ENCODE results near the gene PAPPA.

PAPPA gene

DNA sequence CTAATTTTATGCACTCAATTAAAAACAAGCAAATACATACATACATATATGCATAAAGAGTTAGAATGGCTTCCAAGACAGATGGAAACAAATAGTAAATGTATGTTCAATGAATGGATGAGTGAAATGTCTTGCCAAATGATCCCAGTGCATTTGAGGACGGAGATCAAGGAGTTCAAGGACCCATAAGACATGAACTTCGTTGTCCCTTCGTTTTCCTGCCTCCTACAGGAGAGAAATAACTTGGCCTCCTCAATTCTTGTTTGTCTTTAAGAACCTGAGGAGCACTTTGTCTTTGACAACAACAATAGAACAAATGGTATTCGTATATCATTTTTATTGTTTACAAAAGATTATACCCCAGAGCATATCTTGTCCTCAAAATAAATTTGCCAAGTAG lies 2.4 kb upstream of the PAPPA start:
- H3K9me3 ChIP-seq (ENCODE audit: insufficient read depth, low read length), result no peaks in the 10 kb centered on the region
- peaks cover 17% of the 10 kb centered on the region for H3K27me3 ChIP-seq (ENCODE audit: low read depth, low read length)
- no peaks in the 10 kb centered on the region for H4K20me1 ChIP-seq (ENCODE audit: insufficient read depth, low read length)
- no peak overlapping the region for H2AFZ ChIP-seq (ENCODE audit: low read depth, low read length)
- no peak overlapping the region for H3K4me2 ChIP-seq (ENCODE audit: low read length)
- H3K79me2 ChIP-seq (ENCODE audit: low read length), result no peaks in the 10 kb centered on the region
- H3K4me1 ChIP-seq (ENCODE audit: low read length), result peaks cover 5% of the 10 kb centered on the region; the same call in 1 of the 2 replicates
- H3K9ac ChIP-seq (ENCODE audit: low read length), result no peak overlapping the region
- no peak overlapping the region for H3K27ac ChIP-seq (ENCODE audit: low read length)
- no peaks in the 10 kb centered on the region for H3K36me3 ChIP-seq (replicated peaks; ENCODE audit: low read depth, low read length)
- TF ChIP-seq, protein P1, sequence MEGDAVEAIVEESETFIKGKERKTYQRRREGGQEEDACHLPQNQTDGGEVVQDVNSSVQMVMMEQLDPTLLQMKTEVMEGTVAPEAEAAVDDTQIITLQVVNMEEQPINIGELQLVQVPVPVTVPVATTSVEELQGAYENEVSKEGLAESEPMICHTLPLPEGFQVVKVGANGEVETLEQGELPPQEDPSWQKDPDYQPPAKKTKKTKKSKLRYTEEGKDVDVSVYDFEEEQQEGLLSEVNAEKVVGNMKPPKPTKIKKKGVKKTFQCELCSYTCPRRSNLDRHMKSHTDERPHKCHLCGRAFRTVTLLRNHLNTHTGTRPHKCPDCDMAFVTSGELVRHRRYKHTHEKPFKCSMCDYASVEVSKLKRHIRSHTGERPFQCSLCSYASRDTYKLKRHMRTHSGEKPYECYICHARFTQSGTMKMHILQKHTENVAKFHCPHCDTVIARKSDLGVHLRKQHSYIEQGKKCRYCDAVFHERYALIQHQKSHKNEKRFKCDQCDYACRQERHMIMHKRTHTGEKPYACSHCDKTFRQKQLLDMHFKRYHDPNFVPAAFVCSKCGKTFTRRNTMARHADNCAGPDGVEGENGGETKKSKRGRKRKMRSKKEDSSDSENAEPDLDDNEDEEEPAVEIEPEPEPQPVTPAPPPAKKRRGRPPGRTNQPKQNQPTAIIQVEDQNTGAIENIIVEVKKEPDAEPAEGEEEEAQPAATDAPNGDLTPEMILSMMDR (IDR thresholded peaks at IDR 0.05; ENCODE audit: low read depth, low read length), result no peak
- TF ChIP-seq EZH2phosphoT487 (IDR thresholded peaks at IDR 0.05; ENCODE audit: low read depth), result no peak
- no peak overlapping the region for H3K4me3 ChIP-seq (ENCODE audit: low read length)

DNA sequence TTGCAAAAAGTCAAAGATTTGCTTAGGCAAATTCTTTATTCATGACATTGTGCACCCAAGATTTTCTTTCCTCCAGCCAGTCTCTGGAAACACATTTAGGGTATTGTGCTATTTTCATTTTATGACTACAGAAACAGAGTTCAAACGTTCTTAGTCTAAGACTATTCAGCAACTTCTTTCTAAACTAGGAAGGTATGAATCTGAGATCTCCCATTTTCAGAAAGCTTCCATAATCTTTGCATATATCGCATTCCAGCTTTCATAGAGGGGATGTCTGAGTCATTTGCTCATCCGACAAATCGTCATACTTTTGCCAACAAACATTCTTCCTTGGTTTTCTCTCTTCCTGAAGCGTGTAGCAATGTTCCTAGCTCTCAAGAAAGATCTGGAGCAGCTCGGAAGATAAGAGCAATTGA lies 1.6 kb upstream of the PAPPA start:
- peaks cover 5% of the 10 kb centered on the region; the same call in 1 of the 2 replicates for H3K4me1 ChIP-seq (ENCODE audit: low read length)
- no peaks in the 10 kb centered on the region for H3K9me3 ChIP-seq (ENCODE audit: insufficient read depth, low read length)
- H3K4me2 ChIP-seq (ENCODE audit: low read length), result no peak overlapping the region
- TF ChIP-seq, protein P1 (IDR thresholded peaks at IDR 0.05; ENCODE audit: low read depth, low read length), result no peak
- TF ChIP-seq EZH2phosphoT487 (IDR thresholded peaks at IDR 0.05; ENCODE audit: low read depth), result no peak
- H3K27me3 ChIP-seq (ENCODE audit: low read depth, low read length), result peaks cover 17% of the 10 kb centered on the region
- no peaks in the 10 kb centered on the region for H3K79me2 ChIP-seq (ENCODE audit: low read length)
- H4K20me1 ChIP-seq (ENCODE audit: insufficient read depth, low read length), result no peaks in the 10 kb centered on the region
- H3K4me3 ChIP-seq (ENCODE audit: low read length), result no peak overlapping the region
- no peak overlapping the region for H2AFZ ChIP-seq (ENCODE audit: low read depth, low read length)
- no peaks in the 10 kb centered on the region for H3K36me3 ChIP-seq (replicated peaks; ENCODE audit: low read depth, low read length)
- H3K9ac ChIP-seq (ENCODE audit: low read length), result no peak overlapping the region
- H3K27ac ChIP-seq (ENCODE audit: low read length), result no peak overlapping the region

DNA sequence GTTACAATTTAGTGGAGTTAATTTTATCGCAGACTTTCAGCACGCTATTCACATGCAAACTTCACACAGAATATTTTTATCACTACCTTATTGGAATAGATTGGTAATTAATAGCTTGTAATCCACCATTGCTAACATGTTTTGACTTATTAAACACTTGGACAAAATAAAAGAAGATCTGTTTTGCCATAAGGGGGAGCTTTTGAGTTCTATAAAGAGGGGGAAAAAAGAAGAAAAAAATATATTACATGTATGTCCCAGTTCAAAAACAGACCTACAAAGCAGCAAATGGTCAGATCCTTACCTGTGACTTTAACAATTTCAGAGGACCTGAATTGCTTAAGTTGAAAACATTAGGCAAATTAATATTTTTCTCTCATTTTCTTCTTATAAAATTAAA lies 1.2 kb upstream of the PAPPA start:
- Histone ChIP-seq H3K4me3 (ENCODE audit: low read length) (no peak overlapping the region), H3K27me3 (ENCODE audit: low read depth, low read length) (peaks cover 17% of the 10 kb centered on the region)

DNA sequence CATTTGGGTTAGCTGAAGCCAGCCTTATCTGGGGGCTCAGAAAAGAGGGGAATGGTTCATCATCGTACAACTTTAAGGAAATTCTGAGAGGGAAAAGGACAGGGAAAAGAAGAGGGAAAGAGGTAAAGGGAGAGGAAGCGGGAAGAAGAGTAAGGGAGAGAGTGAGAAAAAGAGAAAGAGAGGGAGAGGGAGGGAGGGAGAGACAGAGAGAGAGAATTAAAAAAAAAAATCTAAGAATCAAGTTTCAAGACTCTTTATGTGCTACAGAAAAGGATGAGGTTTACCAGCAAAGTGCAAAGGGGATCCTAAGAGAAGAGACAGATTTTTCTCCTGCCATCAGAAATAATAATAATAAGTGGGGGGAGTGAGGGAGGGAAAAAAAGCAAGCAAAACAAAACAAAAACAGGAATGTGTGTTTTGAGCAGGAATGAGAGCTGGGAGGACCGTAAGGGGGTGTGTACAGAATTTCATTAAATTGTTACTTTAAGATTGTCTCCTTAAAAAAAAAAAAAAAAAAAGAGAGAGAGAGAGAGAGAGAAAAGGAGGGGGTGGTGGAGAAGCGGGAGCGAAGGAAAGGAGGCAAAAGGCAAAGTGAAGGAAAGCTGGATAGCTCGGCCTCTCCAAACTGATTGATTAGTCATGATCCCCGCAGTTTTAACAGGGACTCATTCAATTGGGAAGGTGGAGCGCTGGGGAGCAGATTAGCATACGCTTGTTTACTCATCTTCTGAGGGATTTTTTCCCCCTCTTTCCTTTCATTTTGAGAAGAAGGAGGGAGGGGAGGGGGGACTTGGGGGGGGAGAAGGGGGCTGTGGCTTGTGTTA lies 438 bp upstream of the PAPPA start:
- Histone ChIP-seq H3K4me3 (ENCODE audit: low read length) (no peak overlapping the region), H3K79me2 (ENCODE audit: low read length) (no peaks in the 10 kb centered on the region), H3K4me1 (ENCODE audit: low read length) (peaks cover 5% of the 10 kb centered on the region; the same call in 1 of the 2 replicates), H3K27ac (ENCODE audit: low read length) (no peak overlapping the region), H3K9ac (ENCODE audit: low read length) (no peak overlapping the region), H3K27me3 (ENCODE audit: low read depth, low read length) (peaks cover 17% of the 10 kb centered on the region), H3K9me3 (ENCODE audit: insufficient read depth, low read length) (no peaks in the 10 kb centered on the region), H3K36me3 (replicated peaks; ENCODE audit: low read depth, low read length) (no peaks in the 10 kb centered on the region), H4K20me1 (ENCODE audit: insufficient read depth, low read length) (no peaks in the 10 kb centered on the region), H2AFZ (ENCODE audit: low read depth, low read length) (no peak overlapping the region), H3K4me2 (ENCODE audit: low read length) (no peak overlapping the region)
- TF ChIP-seq EZH2phosphoT487 (IDR thresholded peaks at IDR 0.05; ENCODE audit: low read depth), result no peak
- TF ChIP-seq, protein P1 (IDR thresholded peaks at IDR 0.05; ENCODE audit: low read depth, low read length), result no peak

More for the DNA sequence above, 1.2 kb upstream of the PAPPA start:
- Histone ChIP-seq H3K4me2 (ENCODE audit: low read length) (no peak overlapping the region), H3K4me1 (ENCODE audit: low read length) (peaks cover 5% of the 10 kb centered on the region; the same call in 1 of the 2 replicates), H2AFZ (ENCODE audit: low read depth, low read length) (no peak overlapping the region), H3K79me2 (ENCODE audit: low read length) (no peaks in the 10 kb centered on the region), H3K9ac (ENCODE audit: low read length) (no peak overlapping the region), H3K36me3 (replicated peaks; ENCODE audit: low read depth, low read length) (no peaks in the 10 kb centered on the region), H3K9me3 (ENCODE audit: insufficient read depth, low read length) (no peaks in the 10 kb centered on the region), H3K27ac (ENCODE audit: low read length) (no peak overlapping the region), H4K20me1 (ENCODE audit: insufficient read depth, low read length) (no peaks in the 10 kb centered on the region)
- TF ChIP-seq, protein P1 (IDR thresholded peaks at IDR 0.05; ENCODE audit: low read depth, low read length), result peak; percentile 38
- no peak for TF ChIP-seq EZH2phosphoT487 (IDR thresholded peaks at IDR 0.05; ENCODE audit: low read depth)
